ENCODE measurements around the gene ZC3H6.

DNA sequence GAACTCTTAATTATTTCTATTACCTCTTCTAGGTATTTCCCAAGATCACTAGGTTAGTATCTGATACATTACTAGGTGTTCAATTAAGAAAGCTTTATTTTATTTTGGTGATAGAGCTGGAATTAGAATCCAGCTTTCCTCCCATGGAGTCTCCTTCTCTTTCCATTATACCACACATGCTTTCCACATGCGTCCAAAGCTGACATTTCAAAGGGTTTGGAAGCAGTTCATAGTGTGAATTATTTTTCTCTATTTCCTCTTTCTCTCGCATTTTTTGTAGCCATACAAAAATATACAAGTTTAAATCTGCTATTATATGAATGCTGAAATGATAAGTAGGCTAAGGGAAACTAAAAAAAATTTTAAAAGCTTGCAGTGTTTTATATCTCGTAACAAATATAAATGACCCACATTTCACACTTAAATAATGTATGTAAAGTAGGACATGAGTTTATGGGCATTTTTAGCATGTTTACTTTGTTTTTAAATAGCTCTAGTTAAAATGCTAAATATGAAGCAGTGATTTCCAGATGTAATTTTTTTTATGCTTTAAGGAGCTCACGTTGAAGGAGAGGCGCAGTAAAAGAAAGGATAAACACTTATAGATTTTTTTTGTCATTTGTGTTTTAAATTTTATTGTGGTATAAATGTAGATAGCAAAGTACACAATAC lies 20.1 kb downstream of the ZC3H6 start:
- TF ChIP-seq, protein P1, sequence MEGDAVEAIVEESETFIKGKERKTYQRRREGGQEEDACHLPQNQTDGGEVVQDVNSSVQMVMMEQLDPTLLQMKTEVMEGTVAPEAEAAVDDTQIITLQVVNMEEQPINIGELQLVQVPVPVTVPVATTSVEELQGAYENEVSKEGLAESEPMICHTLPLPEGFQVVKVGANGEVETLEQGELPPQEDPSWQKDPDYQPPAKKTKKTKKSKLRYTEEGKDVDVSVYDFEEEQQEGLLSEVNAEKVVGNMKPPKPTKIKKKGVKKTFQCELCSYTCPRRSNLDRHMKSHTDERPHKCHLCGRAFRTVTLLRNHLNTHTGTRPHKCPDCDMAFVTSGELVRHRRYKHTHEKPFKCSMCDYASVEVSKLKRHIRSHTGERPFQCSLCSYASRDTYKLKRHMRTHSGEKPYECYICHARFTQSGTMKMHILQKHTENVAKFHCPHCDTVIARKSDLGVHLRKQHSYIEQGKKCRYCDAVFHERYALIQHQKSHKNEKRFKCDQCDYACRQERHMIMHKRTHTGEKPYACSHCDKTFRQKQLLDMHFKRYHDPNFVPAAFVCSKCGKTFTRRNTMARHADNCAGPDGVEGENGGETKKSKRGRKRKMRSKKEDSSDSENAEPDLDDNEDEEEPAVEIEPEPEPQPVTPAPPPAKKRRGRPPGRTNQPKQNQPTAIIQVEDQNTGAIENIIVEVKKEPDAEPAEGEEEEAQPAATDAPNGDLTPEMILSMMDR (conservative IDR thresholded peaks at IDR 0.05; ENCODE audit: low read length): no peak
- TF ChIP-seq EZH2phosphoT487 (IDR thresholded peaks at IDR 0.05; ENCODE audit: borderline replicate concordance, low read depth, low read length): no peak
